Peyer's patch (tissue), 4 donors: ENCODE measurements around the gene PSD. TPM values are rescaled to one million over a fixed set of nuclear protein-coding genes. Genes with fewer than 3 reads are reported as not detected.

Experiments
- DNase-seq, 3 donors: peaks; one replicate each; pipeline ENCODE4 v3.0.0-alpha.2; 2017 to 2019
- H3K27ac ChIP-seq, 4 donors: fragments of 200-600 bp; sonication (generic); one replicate each; pipeline ENCODE4 v1.5.1; 2016 to 2019
- H3K27me3 ChIP-seq, 2 donors: fragments of 200-600 bp; sonication (generic); one replicate each; pipeline ENCODE4 v1.5.1; 2019
- H3K36me3 ChIP-seq, 3 donors: fragments of 200-600 bp; sonication (generic); one replicate each; pipeline ENCODE4 v1.5.1; 2016 to 2019
- H3K4me1 ChIP-seq, 4 donors: fragments of 200-600 bp; sonication (generic); one replicate each; pipeline ENCODE4 v1.5.1; 2016 to 2019
- H3K4me3 ChIP-seq, 4 donors: fragments of 200-600 bp; sonication (generic); 1 replicate in 3 of 4; 2 replicates in 1 of 4; pipeline ENCODE4 v1.5.1; 2016 to 2019; ENCODE audit warnings: mild to moderate bottlenecking in 1 of 4
- H3K9me3 ChIP-seq, 4 donors: fragments of 200-600 bp; sonication (generic); one replicate each; pipeline ENCODE4 v1.5.1; 2016 to 2019; ENCODE audit warnings: mild to moderate bottlenecking in 1 of 4
- CTCF ChIP-seq, 6 experiments: fragments of 450-650 bp in 4 of 6; fragments of 200-600 bp in 2 of 6; sonication (generic) in 1 of 6; IDR thresholded peaks; one replicate each; pipeline ENCODE4 v1.5.1; 2017 to 2019; ENCODE audit warnings: antibody characterized with exemption in 6 of 6, mild to moderate bottlenecking in 3 of 6, moderate library complexity in 1 of 6
- POLR2A ChIP-seq, 2 donors: fragments of 450-650 bp; IDR thresholded peaks; one replicate each; pipeline ENCODE4 v1.5.1; 2017; ENCODE audit warnings: antibody characterized with exemption in 2 of 2, mild to moderate bottlenecking in 2 of 2, moderate library complexity in 2 of 2
- total RNA-seq, 4 donors: library from RNA; depleted of rRNA; stranded (reverse); fragments of >200 nt; gene quantifications; one replicate each; pipeline ENCODE4 v1.1.0, GENCODE V29; 2016

The PSD gene
- total RNA-seq, 4 donors from 2014 or later: 1.6 to 14.3 (median 6.3) TPM; not detected in 1

GRCh38 chr10:102396730-102397151 is 21.8 kb downstream of the PSD start:
- Histone ChIP-seq H3K27me3 (no peaks in the 10 kb centered on the region), H3K4me3 (peak overlapping the region in 2 of 4 donors; percentile 68 to 69), H3K36me3 (peaks cover 0 to 16% (median 0%) of the 10 kb centered on the region in 3 donors), H3K27ac (peak overlapping the region in 3 of 4 donors; percentile 95 to 97 (median 96)), H3K9me3 (no peaks in the 10 kb centered on the region), H3K4me1 (peaks cover 0 to 42% (median 26%) of the 10 kb centered on the region in 4 donors)
- DNase-seq: peak in 1 of 3 donors; percentile 46
- TF ChIP-seq CTCF (IDR thresholded peaks at IDR 0.05): no peak
- no peak for TF ChIP-seq POLR2A (IDR thresholded peaks at IDR 0.05)

GRCh38 chr10:102396317-102396650 is 22.3 kb downstream of the PSD start:
- H3K4me3 ChIP-seq: peak overlapping the region in 3 of 4 donors; percentile 68 to 69 (median 69)
- peak overlapping the region; percentile 95 to 97 (median 96) for H3K27ac ChIP-seq
- peaks cover 0 to 11% (median 0%) of the 10 kb centered on the region in 3 donors for H3K36me3 ChIP-seq
- H3K9me3 ChIP-seq: no peaks in the 10 kb centered on the region
- no peak for DNase-seq
- no peaks in the 10 kb centered on the region for H3K27me3 ChIP-seq
- H3K4me1 ChIP-seq: peaks cover 0 to 42% (median 26%) of the 10 kb centered on the region in 4 donors
- TF ChIP-seq CTCF (IDR thresholded peaks at IDR 0.05) (no peak), POLR2A (IDR thresholded peaks at IDR 0.05) (no peak)

- peak within 1 kb of the TSS; percentile 95 to 97 (median 96) for H3K27ac ChIP-seq
- peak; percentile 92 to 95 (median 92) for DNase-seq
- peaks cover 0 to 42% (median 26%) of the 10 kb centered on the region in 4 donors for H3K4me1 ChIP-seq
- TF ChIP-seq CTCF (IDR thresholded peaks at IDR 0.05): no peak
- TF ChIP-seq POLR2A (IDR thresholded peaks at IDR 0.05): peak; percentile 12 to 71
- H3K36me3 ChIP-seq: peaks cover 0 to 5% (median 0%) of the 10 kb centered on the region in 3 donors
- H3K27me3 ChIP-seq: no peaks in the 10 kb centered on the region
- H3K4me3 ChIP-seq: peak within 1 kb of the TSS; percentile 68 to 79 (median 69)
- no peaks in the 10 kb centered on the region for H3K9me3 ChIP-seq
Observed at GRCh38 chr10:102395400-102396316, 22.9 kb downstream of the PSD start, which contains the start of gene NFKB2. TSS of gene NFKB2 (plus strand) at chr10:102395705. CDS start at chr10:102395960, 255 bp downstream.

- peak overlapping the region; percentile 95 to 97 (median 96) for H3K27ac ChIP-seq
- peak in 1 of 3 donors; percentile 52 for DNase-seq
Observed at GRCh38 chr10:102394801-102395399, 23.7 kb downstream of the PSD start.

More at GRCh38 chr10:102394801-102395399, 23.7 kb downstream of the PSD start:
- H3K4me1 ChIP-seq: peaks cover 0 to 40% (median 25%) of the 10 kb centered on the region in 4 donors
- peak overlapping the region; percentile 68 to 79 (median 69) for H3K4me3 ChIP-seq
- no peaks in the 10 kb centered on the region for H3K9me3 ChIP-seq
- H3K36me3 ChIP-seq: no peaks in the 10 kb centered on the region
- TF ChIP-seq CTCF (IDR thresholded peaks at IDR 0.05) (no peak), POLR2A (IDR thresholded peaks at IDR 0.05) (peak in 1 of 2 donors; percentile 2)
- H3K27me3 ChIP-seq: no peaks in the 10 kb centered on the region
